Measurements from ENCODE around the gene NIP7. TPM values are rescaled to one million over a fixed set of nuclear protein-coding genes. Genes with fewer than 3 reads are reported as not detected.

Gene NIP7
- total RNA-seq, 4 donors from 2014 or later, result 9.2 to 13.2 (median 11.0) TPM

GRCh38 chr16:69334696-69335095, 4.9 kb upstream of the NIP7 start:
- TF ChIP-seq CTCF (IDR thresholded peaks at IDR 0.05; ENCODE audit: low read depth), result no peak

- TF ChIP-seq CTCF (IDR thresholded peaks at IDR 0.05; ENCODE audit: low read depth), result no peak
Observed at GRCh38 chr16:69338557-69339288, 849 bp upstream of the NIP7 start.

GRCh38 chr16:69340095-69340644, 598 bp downstream of the NIP7 start:
- no peak for TF ChIP-seq CTCF (IDR thresholded peaks at IDR 0.05; ENCODE audit: low read depth)

- TF ChIP-seq CTCF (IDR thresholded peaks at IDR 0.05; ENCODE audit: low read depth), result no peak
Observed at GRCh38 chr16:69344171-69344570, 4.6 kb downstream of the NIP7 start.

- TF ChIP-seq CTCF (IDR thresholded peaks at IDR 0.05; ENCODE audit: low read depth), result no peak
Observed at GRCh38 chr16:69345923-69346322, 6.4 kb downstream of the NIP7 start.

- TF ChIP-seq CTCF (IDR thresholded peaks at IDR 0.05; ENCODE audit: low read depth), result no peak
Observed at GRCh38 chr16:69346683-69347082, 7.1 kb downstream of the NIP7 start.

- TF ChIP-seq CTCF (IDR thresholded peaks at IDR 0.05; ENCODE audit: low read depth), result no peak
Observed at GRCh38 chr16:69348222-69348621, 8.7 kb downstream of the NIP7 start.
